ENCODE results near the gene ZC3H7B.

Gene ZC3H7B

GRCh38 chr22:41310336-41310735 is 9.0 kb downstream of the ZC3H7B start:
- TF ChIP-seq SPI1 (IDR thresholded peaks at IDR 0.05; ENCODE audit: borderline replicate concordance, low read depth) (no peak), REST (IDR thresholded peaks at IDR 0.05; ENCODE audit: insufficient replicate concordance, low read depth) (no peak), POLR2AphosphoS5 (IDR thresholded peaks at IDR 0.05; ENCODE audit: low read depth) (no peak)
- H3K4me3 ChIP-seq (replicated peaks; ENCODE audit: insufficient read depth, low read length) = no peak overlapping the region
- DNase-seq (ENCODE audit: low read depth in 1 of 2, low spot score in 1 of 2) = no peak
- no peaks in the 10 kb centered on the region for H3K27me3 ChIP-seq (ENCODE audit: insufficient read depth, poor library complexity, severe bottlenecking)
- H3K27ac ChIP-seq (replicated peaks) = no peak overlapping the region

- DNase-seq (ENCODE audit: low read depth in 1 of 2, low spot score in 1 of 2) = no peak
- H3K27me3 ChIP-seq (ENCODE audit: insufficient read depth, poor library complexity, severe bottlenecking) = no peaks in the 10 kb centered on the region
- no peak for TF ChIP-seq GABPA (IDR thresholded peaks at IDR 0.05; ENCODE audit: low read depth)
- no peak for TF ChIP-seq CTCF (IDR thresholded peaks at IDR 0.05; ENCODE audit: insufficient read depth, low read length)
- no peak for TF ChIP-seq POLR2AphosphoS5 (IDR thresholded peaks at IDR 0.05; ENCODE audit: low read depth)
- TF ChIP-seq REST (IDR thresholded peaks at IDR 0.05; ENCODE audit: insufficient replicate concordance, low read depth) = no peak
- no peak for TF ChIP-seq SPI1 (IDR thresholded peaks at IDR 0.05; ENCODE audit: borderline replicate concordance, low read depth)
- no peak overlapping the region for H3K27ac ChIP-seq (replicated peaks)
- H3K4me3 ChIP-seq (replicated peaks; ENCODE audit: insufficient read depth, low read length) = no peak overlapping the region
Observed at GRCh38 chr22:41311487-41311886, 10.2 kb downstream of the ZC3H7B start.

GRCh38 chr22:41314821-41315220 is 13.5 kb downstream of the ZC3H7B start:
- H3K4me3 ChIP-seq (replicated peaks; ENCODE audit: insufficient read depth, low read length) = no peak overlapping the region
- TF ChIP-seq POLR2AphosphoS5 (IDR thresholded peaks at IDR 0.05; ENCODE audit: low read depth) (no peak), SPI1 (IDR thresholded peaks at IDR 0.05; ENCODE audit: borderline replicate concordance, low read depth) (no peak), GABPA (IDR thresholded peaks at IDR 0.05; ENCODE audit: low read depth) (no peak), CTCF (IDR thresholded peaks at IDR 0.05; ENCODE audit: insufficient read depth, low read length) (no peak), REST (IDR thresholded peaks at IDR 0.05; ENCODE audit: insufficient replicate concordance, low read depth) (no peak)
- no peak for DNase-seq (ENCODE audit: low read depth in 1 of 2, low spot score in 1 of 2)
- H3K27me3 ChIP-seq (ENCODE audit: insufficient read depth, poor library complexity, severe bottlenecking) = no peaks in the 10 kb centered on the region
- no peak overlapping the region for H3K27ac ChIP-seq (replicated peaks)

GRCh38 chr22:41315586-41315985 is 14.3 kb downstream of the ZC3H7B start:
- Histone ChIP-seq H3K27ac (replicated peaks) (no peak overlapping the region), H3K4me3 (replicated peaks; ENCODE audit: insufficient read depth, low read length) (no peak overlapping the region), H3K27me3 (ENCODE audit: insufficient read depth, poor library complexity, severe bottlenecking) (no peaks in the 10 kb centered on the region)
- DNase-seq (ENCODE audit: low read depth in 1 of 2, low spot score in 1 of 2) = no peak
- no peak for TF ChIP-seq GABPA (IDR thresholded peaks at IDR 0.05; ENCODE audit: low read depth)
- TF ChIP-seq REST (IDR thresholded peaks at IDR 0.05; ENCODE audit: insufficient replicate concordance, low read depth) = no peak
- TF ChIP-seq CTCF (IDR thresholded peaks at IDR 0.05; ENCODE audit: insufficient read depth, low read length) = no peak
- no peak for TF ChIP-seq POLR2AphosphoS5 (IDR thresholded peaks at IDR 0.05; ENCODE audit: low read depth)
- no peak for TF ChIP-seq SPI1 (IDR thresholded peaks at IDR 0.05; ENCODE audit: borderline replicate concordance, low read depth)
